T-helper 2 cell (primary cell): ENCODE results near the gene IL21R.
A peak's percentile ranks its signal among the peaks of the same experiment; 100 is the strongest.

ENCODE experiments used
- DNase-seq, 5 experiments: peaks; one replicate each; pipeline versions ENCODE4 v3.0.0 to v3.0.0-alpha.2; 2012 to 2022
- total RNA-seq, 2 donors: gene quantifications; one replicate each; lab custom pipeline; 2026; lab: John Stamatoyannopoulos, UW

The IL21R gene
- 69.8 to 166 reads per million in 2 donors for total RNA-seq

DNA sequence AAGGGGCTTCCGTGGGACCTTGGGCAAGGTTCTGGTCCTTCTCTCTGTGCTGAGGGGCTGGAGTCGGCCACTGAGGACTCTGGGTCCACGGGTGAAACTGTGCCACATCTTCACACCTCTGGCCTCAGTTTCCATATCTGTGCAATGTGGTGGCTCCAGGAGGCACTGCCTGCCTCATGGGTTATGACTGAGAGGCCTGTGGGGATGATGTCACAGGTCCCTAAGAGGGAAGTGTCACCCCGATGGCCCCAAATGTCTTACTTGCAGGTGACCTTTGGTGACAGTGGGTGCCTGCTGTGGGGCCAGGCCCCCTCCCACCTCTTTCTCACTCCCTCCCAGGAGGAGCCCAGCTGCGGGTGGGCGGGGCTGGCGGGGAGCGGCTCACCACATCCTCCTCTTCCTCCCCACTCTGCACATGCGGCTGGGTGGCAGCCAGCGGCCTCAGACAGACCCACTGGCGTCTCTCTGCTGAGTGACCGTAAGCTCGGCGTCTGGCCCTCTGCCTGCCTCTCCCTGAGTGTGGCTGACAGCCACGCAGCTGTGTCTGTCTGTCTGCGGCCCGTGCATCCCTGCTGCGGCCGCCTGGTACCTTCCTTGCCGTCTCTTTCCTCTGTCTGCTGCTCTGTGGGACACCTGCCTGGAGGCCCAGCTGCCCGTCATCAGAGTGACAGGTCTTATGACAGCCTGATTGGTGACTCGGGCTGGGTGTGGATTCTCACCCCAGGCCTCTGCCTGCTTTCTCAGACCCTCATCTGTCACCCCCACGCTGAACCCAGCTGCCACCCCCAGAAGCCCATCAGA is at the start of gene IL21R:
TSS of gene IL21R (plus strand) at position 407 of the 801 bp plus-strand sequence. CDS start 27,898 bp downstream, outside the sequence.
- peak; percentile 64 to 99 (median 77) for DNase-seq

DNA sequence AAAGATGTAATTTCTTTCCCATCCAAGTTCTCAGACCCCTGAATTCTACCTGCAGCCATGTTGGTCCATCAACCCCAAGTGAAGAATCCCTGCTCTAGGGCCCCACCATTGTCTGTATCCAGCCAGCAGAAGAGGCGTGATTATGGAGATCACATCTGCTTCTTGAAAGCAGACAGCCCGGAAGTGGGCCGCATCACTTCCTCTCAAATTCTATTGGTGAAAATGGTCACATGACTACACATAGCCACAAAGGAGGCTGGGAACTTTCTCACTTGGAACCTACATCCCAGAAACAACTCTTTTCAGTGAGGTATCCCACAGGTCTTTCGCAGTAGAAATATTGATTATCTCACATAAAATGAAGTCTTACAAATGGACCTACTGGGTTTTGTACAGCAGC is 48.1 kb upstream of the IL21R start:
- peak in 1 of 5 experiments; percentile 50 for DNase-seq

DNA sequence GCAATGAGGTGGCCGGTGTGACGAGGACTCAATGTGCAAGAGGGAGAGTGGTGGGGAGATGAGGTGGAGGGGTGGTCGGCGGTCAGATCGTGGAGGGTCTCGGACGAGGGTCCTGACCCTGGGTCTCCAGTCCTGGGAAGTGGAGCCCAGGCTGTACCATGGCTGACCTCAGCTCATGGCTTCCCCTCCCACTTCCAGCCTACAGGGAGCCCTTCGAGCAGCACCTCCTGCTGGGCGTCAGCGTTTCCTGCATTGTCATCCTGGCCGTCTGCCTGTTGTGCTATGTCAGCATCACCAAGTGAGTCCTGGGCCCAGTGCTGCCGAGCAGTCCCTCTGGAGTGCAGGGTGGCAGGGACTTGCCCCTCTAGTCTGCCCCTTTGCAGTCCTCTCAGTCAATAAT is 46.4 kb upstream of the IL21R start:
- DNase-seq = peak in 3 of 5 experiments; percentile 22 to 68 (median 33)

GRCh38 chr16:27356794-27357193 is 45.2 kb upstream of the IL21R start:
- DNase-seq = no peak

DNA sequence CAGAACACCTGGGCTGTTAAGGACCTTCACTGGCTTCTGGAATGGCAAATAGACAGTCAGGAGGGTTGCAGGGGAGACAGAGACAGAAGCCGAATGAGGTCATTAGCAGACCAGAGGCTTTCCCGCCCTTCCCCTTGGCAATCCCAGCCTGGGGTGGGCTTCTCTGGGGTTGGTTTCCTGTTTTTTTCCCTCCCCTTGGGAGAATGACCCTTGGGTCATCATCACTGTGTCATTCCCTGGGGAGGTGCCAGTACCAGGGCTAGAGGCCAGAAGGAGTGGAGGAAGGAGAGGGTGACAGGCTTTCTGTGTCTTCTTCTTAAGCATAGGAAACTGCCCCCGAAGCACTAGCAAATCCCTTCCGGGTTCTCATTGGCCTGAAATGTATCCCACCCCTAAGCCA is 42.9 kb upstream of the IL21R start:
- no peak for DNase-seq

DNA sequence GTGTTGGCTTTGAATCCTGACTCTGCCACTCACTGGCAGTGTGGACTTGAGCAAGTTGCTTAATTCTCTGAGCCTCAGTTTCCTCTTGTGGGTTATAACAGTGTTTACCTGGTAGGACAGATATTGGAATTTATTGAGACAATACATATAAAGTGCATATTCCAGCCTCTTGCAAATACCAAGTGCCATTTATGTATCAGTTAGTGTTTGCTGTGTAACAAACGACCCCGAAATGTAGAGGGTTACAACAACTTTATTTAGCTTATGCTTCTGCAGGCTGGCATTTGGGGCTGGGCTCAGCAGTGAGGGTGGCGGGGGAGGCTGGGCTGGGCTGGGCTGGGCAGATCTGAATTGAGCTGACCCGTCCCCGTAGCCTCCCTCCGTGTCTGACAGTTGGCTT is 42.4 kb upstream of the IL21R start:
- DNase-seq = no peak

DNA sequence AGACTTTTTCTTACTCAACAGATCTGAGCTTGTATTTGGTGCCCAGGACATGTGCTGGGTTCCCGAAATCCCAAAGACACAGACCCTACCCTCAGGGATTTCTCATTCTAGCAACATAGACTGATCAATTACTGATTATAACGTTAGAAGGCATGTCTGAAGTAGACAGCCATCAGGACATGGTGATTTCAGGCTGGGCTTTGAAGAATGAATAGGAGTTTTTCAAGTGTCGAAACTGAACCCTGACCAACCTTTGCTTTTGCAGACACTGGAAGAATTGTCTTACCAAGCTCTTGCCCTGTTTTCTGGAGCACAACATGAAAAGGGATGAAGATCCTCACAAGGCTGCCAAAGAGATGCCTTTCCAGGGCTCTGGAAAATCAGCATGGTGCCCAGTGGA is 40.0 kb upstream of the IL21R start:
- no peak for DNase-seq

- DNase-seq = no peak
Measured at GRCh38 chr16:27362570-27363245, 39.3 kb upstream of the IL21R start.

GRCh38 chr16:27363246-27363632 is 38.7 kb upstream of the IL21R start:
- DNase-seq = no peak

GRCh38 chr16:27363797-27364196 is 38.2 kb upstream of the IL21R start:
- DNase-seq = no peak

DNA sequence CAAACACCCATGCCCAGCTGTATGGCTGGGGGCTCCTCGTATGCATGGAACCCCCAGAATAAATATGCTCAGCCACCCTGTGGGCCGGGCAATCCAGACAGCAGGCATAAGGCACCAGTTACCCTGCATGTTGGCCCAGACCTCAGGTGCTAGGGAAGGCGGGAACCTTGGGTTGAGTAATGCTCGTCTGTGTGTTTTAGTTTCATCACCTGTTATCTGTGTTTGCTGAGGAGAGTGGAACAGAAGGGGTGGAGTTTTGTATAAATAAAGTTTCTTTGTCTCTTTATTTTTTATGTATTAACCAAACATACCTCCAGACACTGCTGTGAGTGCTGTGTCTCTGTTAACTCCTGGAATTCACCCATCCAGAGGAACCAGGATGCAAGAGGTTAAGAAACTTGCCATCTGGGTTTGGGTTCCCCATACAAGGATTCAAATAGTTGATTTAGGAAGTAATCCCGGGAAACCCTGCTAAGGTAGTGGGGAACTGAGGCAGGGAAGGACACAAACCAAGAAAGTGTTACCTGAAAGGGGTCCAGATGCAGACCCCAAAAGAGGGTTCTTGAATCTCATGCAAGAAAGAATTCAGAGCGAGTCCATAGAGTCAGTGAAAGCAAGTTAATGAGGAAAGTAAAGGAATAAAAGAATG is 37.4 kb upstream of the IL21R start:
- DNase-seq = peak in 1 of 5 experiments; percentile 48

GRCh38 chr16:27365142-27366089 is 36.6 kb upstream of the IL21R start:
- peak in 1 of 5 experiments; percentile 54 for DNase-seq

DNA sequence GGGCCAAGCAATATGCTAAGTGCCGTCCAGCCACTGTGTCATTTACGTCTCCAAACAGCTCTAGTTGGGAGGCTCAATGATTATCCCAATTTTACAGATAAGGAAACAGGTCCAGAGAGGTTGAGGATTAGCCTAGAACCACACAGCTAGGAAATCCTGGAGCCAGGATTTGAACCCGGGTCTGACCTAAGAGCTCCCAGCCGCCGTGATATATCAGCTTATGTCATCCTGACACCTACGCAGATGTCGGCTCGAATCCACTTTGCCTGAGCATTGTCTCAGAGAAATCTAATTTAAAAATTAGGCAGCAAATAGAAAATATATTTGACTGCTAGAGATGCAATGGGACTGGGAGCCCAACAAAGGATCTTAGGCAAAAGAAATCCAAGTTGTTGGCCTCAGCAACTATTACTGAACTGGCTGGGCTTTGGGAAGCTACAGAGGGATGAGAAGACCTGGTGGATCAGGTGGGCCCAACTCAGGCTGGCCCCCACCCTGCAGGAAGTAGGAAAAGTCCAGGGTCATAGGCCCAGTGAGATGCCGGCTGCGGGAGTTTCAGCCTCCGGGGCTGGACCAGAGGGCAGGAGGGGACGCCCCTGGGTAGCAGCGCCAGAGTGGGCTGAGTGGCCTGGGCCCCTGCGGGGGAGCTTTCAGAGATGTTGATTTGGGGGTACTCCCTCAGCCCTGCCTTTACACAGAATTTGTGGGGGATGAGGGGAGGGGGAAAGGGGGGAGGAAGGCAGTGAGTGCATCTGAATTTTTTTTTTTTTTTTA is 35.1 kb upstream of the IL21R start:
- DNase-seq = peak in 3 of 5 experiments; percentile 19 to 52 (median 26)

DNA sequence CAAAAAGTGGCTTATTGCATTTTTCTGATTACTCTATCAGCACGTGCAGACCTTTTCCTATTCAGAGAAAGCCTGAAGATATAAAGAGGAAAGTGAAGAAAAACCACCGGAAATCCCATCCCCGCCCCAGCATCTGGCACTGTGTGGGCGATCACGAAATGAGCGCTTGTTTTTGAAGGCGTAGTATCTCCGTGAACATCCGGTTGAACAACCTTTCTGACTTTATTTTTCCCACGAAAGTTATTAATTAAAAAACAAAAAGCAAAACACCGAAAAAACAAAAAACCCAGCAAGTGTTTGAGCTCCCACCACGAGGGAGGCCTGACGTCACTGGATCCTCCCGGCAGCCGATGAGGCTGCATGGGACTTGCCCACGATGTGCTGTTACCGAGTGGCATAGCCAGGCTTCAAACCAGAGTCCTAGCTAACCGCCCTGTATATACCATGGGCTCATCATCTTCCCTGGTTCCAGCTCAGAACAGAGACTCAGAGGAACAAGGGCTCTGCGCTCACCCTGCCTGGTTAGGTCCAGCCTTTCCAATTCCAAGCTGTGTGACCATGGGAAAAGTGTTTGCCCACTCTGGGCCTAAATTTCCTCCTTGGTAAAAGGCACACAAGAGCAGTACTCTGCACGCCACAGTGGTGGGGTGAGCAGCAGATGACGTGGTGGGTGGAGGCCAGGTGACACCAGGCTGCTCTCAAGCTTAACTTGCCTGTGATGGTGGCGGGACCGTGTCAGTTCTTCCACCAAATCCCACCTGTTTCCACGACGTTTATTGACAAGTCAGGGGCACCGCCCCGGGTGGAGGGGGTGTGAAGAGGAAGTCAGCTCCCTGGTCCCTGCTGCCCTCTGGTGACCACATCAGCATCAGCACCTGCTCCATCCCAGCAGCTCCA is 34.3 kb upstream of the IL21R start:
- peak; percentile 58 to 93 (median 84) for DNase-seq

DNA sequence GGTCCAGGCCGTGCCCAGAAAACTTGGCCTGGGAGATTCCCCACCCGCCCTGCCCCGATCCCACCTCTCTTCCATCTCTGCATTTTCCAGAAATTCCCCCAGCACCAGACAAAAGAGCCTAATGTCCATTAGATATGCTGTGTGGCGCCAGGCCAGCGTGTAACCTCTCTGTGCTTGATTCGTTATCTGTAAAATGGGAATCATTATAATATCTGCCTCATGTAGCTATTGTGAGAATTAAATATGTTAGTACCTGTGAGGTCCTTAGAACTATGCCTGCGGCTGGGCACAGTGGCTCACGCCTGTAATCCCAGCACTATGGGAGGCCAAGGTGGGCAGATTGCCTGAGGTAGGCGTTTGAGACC is 33.6 kb upstream of the IL21R start:
- DNase-seq = no peak

DNA sequence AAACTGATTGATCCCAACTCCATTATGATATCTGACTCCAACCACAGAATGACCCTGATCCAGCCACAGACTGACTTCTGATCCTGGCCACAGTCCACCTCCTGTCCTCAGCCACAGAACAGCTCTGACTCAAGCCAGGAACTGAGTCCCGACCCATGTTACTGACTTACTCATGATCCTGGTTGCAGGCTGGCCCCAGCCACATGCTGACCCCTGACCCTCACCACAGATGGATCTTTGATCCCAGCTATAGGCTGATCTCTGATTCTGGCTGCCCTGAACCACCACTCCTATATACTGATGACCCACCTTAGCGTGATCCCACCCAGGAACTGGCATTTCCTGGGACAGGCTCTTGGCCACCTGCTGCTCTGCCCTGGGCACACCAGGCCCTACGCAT is 32.2 kb upstream of the IL21R start:
- DNase-seq = no peak

- DNase-seq = no peak
Measured at GRCh38 chr16:27370318-27370717, 31.7 kb upstream of the IL21R start.

GRCh38 chr16:27373312-27373711 is 28.7 kb upstream of the IL21R start:
- DNase-seq = no peak

- DNase-seq = peak in 1 of 5 experiments; percentile 55
Measured at GRCh38 chr16:27374221-27374803, 27.7 kb upstream of the IL21R start.
